Brain microvascular endothelial cell (primary cell): ENCODE results near the gene LAS1L.
"Not testable (repeated sequence)": the region's sequence is repeated elsewhere in the genome, so short reads cannot be mapped to it uniquely, and the experiment has no call there.

Source experiments
- DNase-seq: peaks from one replicate; pipeline ENCODE4 v3.0.0-alpha.2; 2020
- H3K27ac ChIP-seq: fragments of 250-450 bp; sonication (Bioruptor Pico); 2 replicates; pipeline ENCODE4 v1.5.1; 2020; ENCODE audit warnings: mild to moderate bottlenecking, moderate library complexity
- H3K27me3 ChIP-seq: fragments of 250-450 bp; sonication (Bioruptor Pico); replicated peaks from 2 replicates; pipeline ENCODE4 v1.5.1; 2020; ENCODE audit warnings: mild to moderate bottlenecking
- H3K36me3 ChIP-seq: fragments of 250-450 bp; sonication (Bioruptor Pico); replicated peaks from 2 replicates; pipeline ENCODE4 v1.5.1; 2020; ENCODE audit warnings: mild to moderate bottlenecking
- H3K4me3 ChIP-seq: 2 replicates; pipeline ENCODE4 v1.5.1; 2011; ENCODE audit warnings: low read depth, mild to moderate bottlenecking, control low read depth, low read length, moderate library complexity
- in situ Hi-C: cut with HindIII; loops from 2 replicates; pipeline ENCODE4 v1.10.0; 2017; ENCODE audit warnings: low sequenced_read_pairs, low pct_ligation_motif_present
- TF ChIP-seq, protein P1 (sequence below): IDR thresholded peaks from 2 replicates; pipeline ENCODE4 v1.5.1; 2011; ENCODE audit warnings: low read depth, mild to moderate bottlenecking, moderate library complexity, low read length, control low read depth, inconsistent platforms; ENCODE audit errors: missing control alignments

Gene LAS1L

DNA sequence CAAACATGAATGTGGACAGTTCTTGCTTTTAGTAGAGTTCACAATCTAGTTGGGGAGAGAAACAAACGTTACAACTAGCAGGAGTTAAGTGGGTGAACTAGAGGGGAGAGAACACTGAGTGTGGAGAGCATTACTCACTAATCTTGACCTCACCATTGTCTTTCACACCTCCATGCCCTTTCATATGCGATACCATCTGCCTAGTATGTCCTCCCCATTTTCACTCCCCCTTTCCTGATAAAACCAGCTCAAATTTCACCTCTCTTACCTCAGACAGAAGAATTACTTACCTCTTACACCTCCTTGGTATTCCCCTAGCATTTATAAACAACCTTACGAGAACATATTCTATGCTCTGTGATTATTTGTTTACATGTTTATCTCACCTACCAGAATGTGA lies 53.6 kb downstream of the LAS1L start:
- in situ Hi-C loops = no loop called here
- H3K27me3 ChIP-seq = no peaks in the 10 kb centered on the region

DNA sequence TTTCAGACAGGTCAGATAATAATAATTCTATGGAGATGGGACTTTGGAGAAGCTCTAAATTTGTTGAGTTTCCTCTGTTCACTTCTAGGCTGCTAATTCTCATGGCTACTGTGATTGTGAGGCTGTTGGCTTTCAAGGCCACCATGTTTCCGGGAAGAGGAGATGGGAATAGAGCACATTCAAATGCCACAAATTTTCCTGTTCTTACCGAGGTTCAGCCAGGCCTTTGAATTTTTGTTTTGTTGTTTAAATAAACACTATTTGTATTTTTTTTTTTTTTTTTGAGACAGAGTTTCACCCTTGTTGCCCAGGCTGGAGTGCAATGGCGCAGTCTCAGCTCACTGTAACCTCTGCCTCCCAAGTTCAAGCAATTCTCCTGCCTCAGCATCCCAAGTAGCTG lies 55.5 kb downstream of the LAS1L start:
- H3K27me3 ChIP-seq, H3K36me3 ChIP-seq, H3K4me3 ChIP-seq, in situ Hi-C loops, H3K27ac ChIP-seq, DNase-seq: not testable (repeated sequence)

More for the DNA sequence above, 53.6 kb downstream of the LAS1L start:
- H3K36me3 ChIP-seq = no peaks in the 10 kb centered on the region
- H3K27ac ChIP-seq = no peak overlapping the region
- no peak overlapping the region for H3K4me3 ChIP-seq
- TF ChIP-seq, protein P1, sequence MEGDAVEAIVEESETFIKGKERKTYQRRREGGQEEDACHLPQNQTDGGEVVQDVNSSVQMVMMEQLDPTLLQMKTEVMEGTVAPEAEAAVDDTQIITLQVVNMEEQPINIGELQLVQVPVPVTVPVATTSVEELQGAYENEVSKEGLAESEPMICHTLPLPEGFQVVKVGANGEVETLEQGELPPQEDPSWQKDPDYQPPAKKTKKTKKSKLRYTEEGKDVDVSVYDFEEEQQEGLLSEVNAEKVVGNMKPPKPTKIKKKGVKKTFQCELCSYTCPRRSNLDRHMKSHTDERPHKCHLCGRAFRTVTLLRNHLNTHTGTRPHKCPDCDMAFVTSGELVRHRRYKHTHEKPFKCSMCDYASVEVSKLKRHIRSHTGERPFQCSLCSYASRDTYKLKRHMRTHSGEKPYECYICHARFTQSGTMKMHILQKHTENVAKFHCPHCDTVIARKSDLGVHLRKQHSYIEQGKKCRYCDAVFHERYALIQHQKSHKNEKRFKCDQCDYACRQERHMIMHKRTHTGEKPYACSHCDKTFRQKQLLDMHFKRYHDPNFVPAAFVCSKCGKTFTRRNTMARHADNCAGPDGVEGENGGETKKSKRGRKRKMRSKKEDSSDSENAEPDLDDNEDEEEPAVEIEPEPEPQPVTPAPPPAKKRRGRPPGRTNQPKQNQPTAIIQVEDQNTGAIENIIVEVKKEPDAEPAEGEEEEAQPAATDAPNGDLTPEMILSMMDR = no peak
- DNase-seq = no peak

DNA sequence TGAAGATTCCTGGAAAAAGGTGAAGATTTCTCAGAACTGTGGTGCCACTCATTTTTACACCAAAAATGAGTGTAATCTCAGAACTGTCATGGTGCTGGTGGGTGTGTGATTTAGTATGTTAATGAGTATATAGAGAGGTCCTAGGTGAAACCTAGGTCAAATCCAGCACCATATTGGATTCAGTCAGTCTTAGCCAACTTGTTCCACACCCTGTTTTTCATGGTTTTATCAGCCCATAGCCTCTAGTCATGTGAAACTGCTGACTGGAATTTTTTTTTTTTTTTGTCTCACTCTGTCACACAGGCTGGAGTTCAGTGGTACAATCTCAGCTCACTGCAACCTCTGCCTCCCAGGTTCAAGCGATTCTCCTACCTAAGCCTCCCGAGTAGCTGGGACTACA lies 58.0 kb downstream of the LAS1L start:
- no peak for DNase-seq
- TF ChIP-seq, protein P1 = no peak
- in situ Hi-C loops = no loop called here
- H3K36me3 ChIP-seq = no peaks in the 10 kb centered on the region
- H3K4me3 ChIP-seq = no peak overlapping the region
- no peak overlapping the region for H3K27ac ChIP-seq
- no peaks in the 10 kb centered on the region for H3K27me3 ChIP-seq

DNA sequence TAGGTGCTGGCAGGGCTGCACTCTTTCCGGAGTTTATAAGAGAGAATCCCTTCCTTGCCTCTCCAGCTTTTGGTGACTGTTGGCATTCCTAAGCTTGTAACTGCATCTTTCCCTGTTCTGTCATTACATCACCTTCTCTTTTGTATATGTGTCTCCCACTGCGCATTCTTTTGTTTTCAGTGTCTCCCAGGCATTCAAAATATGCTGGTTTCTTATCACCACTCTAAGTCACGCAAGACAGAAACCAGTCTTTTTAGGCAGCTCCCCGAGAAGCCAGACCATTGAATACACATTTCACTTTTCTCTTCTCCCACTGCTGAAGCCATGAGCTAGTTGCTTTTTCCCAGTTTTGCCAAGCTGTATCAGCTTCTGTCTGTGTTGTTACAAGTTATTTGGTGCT lies 71.0 kb downstream of the LAS1L start:
- DNase-seq = peak; percentile 48
- TF ChIP-seq, protein P1 = no peak
- H3K36me3 ChIP-seq = no peaks in the 10 kb centered on the region
- no peak overlapping the region for H3K27ac ChIP-seq
- in situ Hi-C loops = no loop called here
- no peaks in the 10 kb centered on the region for H3K27me3 ChIP-seq
- H3K4me3 ChIP-seq = no peak overlapping the region
